ENCODE results near the gene KY.

- TF ChIP-seq CTCF (IDR thresholded peaks at IDR 0.05) (no peak), EP300 (IDR thresholded peaks at IDR 0.05) (no peak)
These were observed 15.2 kb upstream of the KY start for GRCh38 chr3:134666052-134666451.

Measured in tibial nerve (tissue), 4 donors.